HCT116 (cell line): ENCODE data around the gene TSC2.

Experiments used
- CEBPB ChIP-seq: IDR thresholded peaks from 2 replicates; pipeline ENCODE4 v1.6.1; 2012; ENCODE audit warnings: low read depth
- FOSL1 ChIP-seq: IDR thresholded peaks from 2 replicates; pipeline ENCODE4 v1.6.1; 2012; ENCODE audit warnings: low read depth
- TF ChIP-seq, protein P1 (sequence below), 3 experiments: fragments of 200-600 bp in 1 of 3; sonication (generic) in 1 of 3; IDR thresholded peaks in 2 of 3; conservative IDR thresholded peaks in 1 of 3; 2 replicates each; pipeline ENCODE4 v1.5.1; 2012 to 2017; ENCODE audit warnings: low read depth in 2 of 3, low read length in 2 of 3, antibody characterized with exemption in 1 of 3, borderline replicate concordance in 1 of 3, control low read depth in 1 of 3, mild to moderate bottlenecking in 1 of 3, mixed read lengths in 1 of 3, mixed run types in 1 of 3, moderate library complexity in 1 of 3; ENCODE audit not compliant: insufficient read depth in 1 of 3

DNA sequence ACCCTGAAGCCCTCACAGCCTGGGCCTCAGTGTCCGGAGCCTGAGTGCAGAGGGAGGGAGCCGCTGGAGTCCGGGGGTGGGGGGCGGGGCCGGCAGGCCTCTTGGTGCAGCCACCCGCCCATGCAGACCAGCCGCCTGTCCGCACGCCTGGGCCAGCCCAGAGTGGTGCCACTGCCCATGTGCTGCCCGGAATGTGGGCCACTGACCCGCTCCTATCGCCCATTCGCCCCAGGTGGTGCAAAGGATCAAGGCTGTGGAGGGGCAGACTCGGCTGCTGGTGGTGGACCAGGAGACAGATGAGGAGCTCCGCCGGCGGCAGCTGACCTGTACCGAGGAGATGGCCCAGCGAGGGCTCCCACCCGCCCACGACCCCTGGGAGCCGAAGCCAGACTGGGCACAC is 18.4 kb upstream of the TSC2 start:
- TF ChIP-seq, protein P1, sequence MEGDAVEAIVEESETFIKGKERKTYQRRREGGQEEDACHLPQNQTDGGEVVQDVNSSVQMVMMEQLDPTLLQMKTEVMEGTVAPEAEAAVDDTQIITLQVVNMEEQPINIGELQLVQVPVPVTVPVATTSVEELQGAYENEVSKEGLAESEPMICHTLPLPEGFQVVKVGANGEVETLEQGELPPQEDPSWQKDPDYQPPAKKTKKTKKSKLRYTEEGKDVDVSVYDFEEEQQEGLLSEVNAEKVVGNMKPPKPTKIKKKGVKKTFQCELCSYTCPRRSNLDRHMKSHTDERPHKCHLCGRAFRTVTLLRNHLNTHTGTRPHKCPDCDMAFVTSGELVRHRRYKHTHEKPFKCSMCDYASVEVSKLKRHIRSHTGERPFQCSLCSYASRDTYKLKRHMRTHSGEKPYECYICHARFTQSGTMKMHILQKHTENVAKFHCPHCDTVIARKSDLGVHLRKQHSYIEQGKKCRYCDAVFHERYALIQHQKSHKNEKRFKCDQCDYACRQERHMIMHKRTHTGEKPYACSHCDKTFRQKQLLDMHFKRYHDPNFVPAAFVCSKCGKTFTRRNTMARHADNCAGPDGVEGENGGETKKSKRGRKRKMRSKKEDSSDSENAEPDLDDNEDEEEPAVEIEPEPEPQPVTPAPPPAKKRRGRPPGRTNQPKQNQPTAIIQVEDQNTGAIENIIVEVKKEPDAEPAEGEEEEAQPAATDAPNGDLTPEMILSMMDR (IDR thresholded peaks at IDR 0.05 in 2 of 3, conservative IDR thresholded peaks at IDR 0.05 in 1 of 3; ENCODE audit: borderline replicate concordance in 1 of 3, insufficient read depth in 1 of 3, low read depth in 2 of 3, low read length in 2 of 3) = no peak
- TF ChIP-seq CEBPB (no peak), FOSL1 (no peak)
